GM21360 (cell line): ENCODE data around the gene ACTL10.
A peak's percentile ranks its signal among the peaks of the same experiment; 100 is the strongest.
"Not testable (repeated sequence)": the region's sequence is repeated elsewhere in the genome, so short reads cannot be mapped to it uniquely, and the experiment has no call there.

Experiments used
- ATAC-seq: cut with Tn5 transposase; IDR thresholded peaks from one replicate; pipeline ENCODE4 v1.9.1; 2021; ENCODE audit warnings: mild to moderate bottlenecking, moderate library complexity; ENCODE audit not compliant: unreplicated experiment

The ACTL10 gene

GRCh38 chr20:33666293-33667244, at the start of gene ACTL10:
TSS of gene ACTL10 (plus strand) at chr20:33666943. CDS start at chr20:33667498, 555 bp downstream.
- peak; percentile 57 for ATAC-seq

- no peak for ATAC-seq
Observed at GRCh38 chr20:33621717-33622400, 44.9 kb upstream of the ACTL10 start.

GRCh38 chr20:33622705-33623365, 43.9 kb upstream of the ACTL10 start:
- ATAC-seq = no peak

- ATAC-seq = no peak
Observed at GRCh38 chr20:33624399-33624798, 42.3 kb upstream of the ACTL10 start.

- ATAC-seq = no peak
Observed at GRCh38 chr20:33626190-33626589, 40.6 kb upstream of the ACTL10 start.

- no peak for ATAC-seq
Observed at GRCh38 chr20:33627577-33628216, 39.0 kb upstream of the ACTL10 start.

- ATAC-seq = no peak
Observed at GRCh38 chr20:33629533-33629932, 37.2 kb upstream of the ACTL10 start.

GRCh38 chr20:33629979-33630378, 36.8 kb upstream of the ACTL10 start:
- ATAC-seq = no peak

GRCh38 chr20:33630507-33630906, 36.2 kb upstream of the ACTL10 start:
- no peak for ATAC-seq

GRCh38 chr20:33631910-33632309, 34.8 kb upstream of the ACTL10 start:
- ATAC-seq = not testable (repeated sequence)

- ATAC-seq = no peak
Observed at GRCh38 chr20:33635341-33635740, 31.4 kb upstream of the ACTL10 start.

- ATAC-seq = no peak
Observed at GRCh38 chr20:33636776-33637175, 30.0 kb upstream of the ACTL10 start.

- no peak for ATAC-seq
Observed at GRCh38 chr20:33640287-33640686, 26.5 kb upstream of the ACTL10 start.

- ATAC-seq = no peak
Observed at GRCh38 chr20:33644313-33645071, 22.3 kb upstream of the ACTL10 start.

GRCh38 chr20:33645072-33645358, 21.7 kb upstream of the ACTL10 start:
- no peak for ATAC-seq

- ATAC-seq = no peak
Observed at GRCh38 chr20:33645396-33645795, 21.3 kb upstream of the ACTL10 start.

- no peak for ATAC-seq
Observed at GRCh38 chr20:33646191-33646590, 20.6 kb upstream of the ACTL10 start.

GRCh38 chr20:33646959-33647602, 19.7 kb upstream of the ACTL10 start:
- ATAC-seq = not testable (repeated sequence)

- peak; percentile 49 for ATAC-seq
Observed at GRCh38 chr20:33647603-33648395, 18.9 kb upstream of the ACTL10 start.
